Measurements from ENCODE around the gene PLPPR3. TPM values are rescaled to one million over a fixed set of nuclear protein-coding genes. Genes with fewer than 3 reads are reported as not detected.

The PLPPR3 gene
- polyA plus RNA-seq, 1 experiment = 1.1 TPM

GRCh38 chr19:803686-804418, 17.9 kb downstream of the PLPPR3 start:
- Histone ChIP-seq H3K4me3 (ENCODE audit: low read depth, low read length) (no peak overlapping the region), H3K36me3 (ENCODE audit: control insufficient read depth, insufficient read depth, low read length) (peaks cover 56% of the 10 kb centered on the region), H3K27me3 (ENCODE audit: control insufficient read depth, insufficient read depth, low read length) (no peaks in the 10 kb centered on the region)
- TF ChIP-seq CTCF (IDR thresholded peaks at IDR 0.05; ENCODE audit: insufficient read depth, low read depth, low read length) = no peak
- no peak for DNase-seq (ENCODE audit: low read depth)
- CTCF ChIA-PET = interaction anchor here (0.7 kb wide), 1 partner anchor 47 kb away, joined by 3 read pairs; no protein-coding TSS in a partner anchor
- POLR2A ChIA-PET = no interaction called here

GRCh38 chr19:803099-803561, 18.6 kb downstream of the PLPPR3 start:
- H3K4me3 ChIP-seq (ENCODE audit: low read depth, low read length) = no peak overlapping the region
- POLR2A ChIA-PET = no interaction called here
- no peak for TF ChIP-seq CTCF (IDR thresholded peaks at IDR 0.05; ENCODE audit: insufficient read depth, low read depth, low read length)

GRCh38 chr19:802498-803098, 19.2 kb downstream of the PLPPR3 start:
- no peaks in the 10 kb centered on the region for H3K27me3 ChIP-seq (ENCODE audit: control insufficient read depth, insufficient read depth, low read length)
- POLR2A ChIA-PET = interaction anchor here (1.0 kb wide), 1 partner anchor 24 kb away, joined by 4 read pairs; no protein-coding TSS in a partner anchor
- TF ChIP-seq CTCF (IDR thresholded peaks at IDR 0.05; ENCODE audit: insufficient read depth, low read depth, low read length) = no peak
- H3K4me3 ChIP-seq (ENCODE audit: low read depth, low read length) = peak overlapping the region; percentile 15; the same call in 1 of the 2 replicates
- CTCF ChIA-PET = interaction anchor here (0.6 to 1.8 kb wide), 7 partner anchors 9 to 63 kb away, joined by 3 to 4 read pairs (median 4); no protein-coding TSS in a partner anchor
- no peak for DNase-seq (ENCODE audit: low read depth)
- peaks cover 48% of the 10 kb centered on the region for H3K36me3 ChIP-seq (ENCODE audit: control insufficient read depth, insufficient read depth, low read length)

More at GRCh38 chr19:803099-803561, 18.6 kb downstream of the PLPPR3 start:
- no peaks in the 10 kb centered on the region for H3K27me3 ChIP-seq (ENCODE audit: control insufficient read depth, insufficient read depth, low read length)
- CTCF ChIA-PET = interaction anchor here (1.2 to 1.6 kb wide), 2 partner anchors 8 to 25 kb away, joined by 4 read pairs; no protein-coding TSS in a partner anchor
- DNase-seq (ENCODE audit: low read depth) = no peak
- peaks cover 51% of the 10 kb centered on the region for H3K36me3 ChIP-seq (ENCODE audit: control insufficient read depth, insufficient read depth, low read length)

GRCh38 chr19:801861-802497, 19.8 kb downstream of the PLPPR3 start:
- TF ChIP-seq CTCF (IDR thresholded peaks at IDR 0.05; ENCODE audit: insufficient read depth, low read depth, low read length) = no peak
- peak overlapping the region; percentile 15 for H3K4me3 ChIP-seq (ENCODE audit: low read depth, low read length)
- ChIA-PET POLR2A (interaction anchor here (1.0 kb wide), 1 partner anchor 24 kb away, joined by 4 read pairs; no protein-coding TSS in a partner anchor), CTCF (interaction anchor here (0.6 to 1.8 kb wide), 8 partner anchors 9 to 63 kb away, joined by 3 to 5 read pairs (median 4); no protein-coding TSS in a partner anchor)
- DNase-seq (ENCODE audit: low read depth) = no peak
- no peaks in the 10 kb centered on the region for H3K27me3 ChIP-seq (ENCODE audit: control insufficient read depth, insufficient read depth, low read length)
- peaks cover 44% of the 10 kb centered on the region for H3K36me3 ChIP-seq (ENCODE audit: control insufficient read depth, insufficient read depth, low read length)

Data from BJ (cell line).